Hindlimb muscle (tissue), 1 donor: ENCODE measurements around the gene GDF9. TPM values are rescaled to one million over a fixed set of nuclear protein-coding genes. Genes with fewer than 3 reads are reported as not detected.
A peak's percentile ranks its signal among the peaks of the same experiment; 100 is the strongest.

Source experiments
- DNase-seq: peaks from one replicate; pipeline ENCODE4 v3.0.0-alpha.2; 2013
- polyA plus RNA-seq: library from polyadenylated mRNA; unstranded; fragments of 120-200 nt; gene quantifications from one replicate; pipeline ENCODE4 v1.2.1, GENCODE V29; 2013; ENCODE audit not compliant: insufficient read length

Gene GDF9
- polyA plus RNA-seq: 0.83 TPM

- DNase-seq: peak; percentile 98
Observed at GRCh38 chr5:132866342-132867045, at the start of gene GDF9, which contains the start of gene UQCRQ. TSS of gene GDF9 (minus strand) at chr5:132866469. CDS start at chr5:132864533, 1,936 bp downstream. TSS of gene UQCRQ (plus strand) at chr5:132866642. CDS start at chr5:132866882, 240 bp downstream.

GRCh38 chr5:132915681-132916080 is 49.4 kb upstream of the GDF9 start:
- no peak for DNase-seq

DNA sequence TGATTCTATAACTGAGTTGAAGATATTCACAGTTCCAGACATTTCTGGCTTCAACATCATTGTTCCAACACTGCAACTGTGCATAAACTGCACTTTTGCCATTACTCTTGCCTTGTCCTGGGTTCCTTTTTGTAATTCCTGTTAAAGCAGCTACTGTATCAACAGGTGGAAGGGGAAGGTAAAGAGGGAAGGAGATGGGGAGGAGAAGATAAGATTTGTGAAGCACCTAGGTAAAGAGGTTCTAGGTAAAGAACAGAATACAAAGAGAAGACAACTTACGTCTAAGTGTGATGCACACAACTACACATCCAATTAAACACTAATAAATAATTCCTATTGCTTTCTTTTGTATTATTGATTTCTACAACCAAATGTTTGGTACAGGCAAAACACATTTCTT is 43.4 kb upstream of the GDF9 start:
- DNase-seq: no peak

- no peak for DNase-seq
Observed at GRCh38 chr5:132907161-132907560, 40.9 kb upstream of the GDF9 start.

GRCh38 chr5:132905938-132906337 is 39.7 kb upstream of the GDF9 start:
- no peak for DNase-seq

DNA sequence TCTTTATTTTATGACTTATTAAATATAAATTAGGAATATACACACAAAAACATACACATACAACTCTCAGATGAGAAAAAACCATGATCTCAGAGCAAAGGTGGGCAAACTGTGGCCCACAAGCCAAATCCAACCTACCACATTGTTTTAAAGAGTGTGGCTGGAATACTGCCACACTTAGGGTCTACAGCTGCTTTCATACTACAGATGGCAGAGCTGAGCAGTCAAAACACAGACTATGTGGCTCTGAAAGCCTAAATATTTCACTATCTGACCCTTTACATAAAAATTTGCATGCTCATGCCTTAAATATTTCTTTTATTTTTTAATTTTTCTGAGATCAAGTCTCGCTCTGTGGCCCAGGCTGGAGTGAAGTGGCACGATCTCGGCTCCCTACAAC is 35.5 kb upstream of the GDF9 start:
- no peak for DNase-seq

GRCh38 chr5:132901036-132901435 is 34.8 kb upstream of the GDF9 start:
- DNase-seq: no peak

DNA sequence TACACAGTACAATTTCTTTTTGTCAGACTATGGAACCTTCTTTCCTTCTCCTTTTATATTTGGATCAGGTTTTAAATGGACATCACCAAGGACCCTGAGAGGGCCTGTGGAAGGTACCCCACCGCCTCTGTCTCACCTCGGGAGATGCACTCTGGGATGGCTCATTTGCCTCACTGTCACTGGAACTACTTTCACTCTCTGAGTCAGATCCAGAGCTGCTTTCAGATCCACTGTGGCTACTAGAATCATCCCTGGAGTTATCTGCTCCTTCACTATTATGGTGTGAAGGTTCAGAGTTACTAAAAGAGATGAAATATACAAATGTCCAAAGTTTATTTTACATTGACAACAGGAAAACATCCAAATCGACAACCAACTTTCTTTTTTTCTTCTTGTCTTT is 31.8 kb upstream of the GDF9 start:
- DNase-seq: no peak

GRCh38 chr5:132896685-132897084 is 30.4 kb upstream of the GDF9 start:
- DNase-seq: no peak

GRCh38 chr5:132895719-132896305 is 29.5 kb upstream of the GDF9 start:
- no peak for DNase-seq

- no peak for DNase-seq
Observed at GRCh38 chr5:132890817-132891216, 24.5 kb upstream of the GDF9 start.

DNA sequence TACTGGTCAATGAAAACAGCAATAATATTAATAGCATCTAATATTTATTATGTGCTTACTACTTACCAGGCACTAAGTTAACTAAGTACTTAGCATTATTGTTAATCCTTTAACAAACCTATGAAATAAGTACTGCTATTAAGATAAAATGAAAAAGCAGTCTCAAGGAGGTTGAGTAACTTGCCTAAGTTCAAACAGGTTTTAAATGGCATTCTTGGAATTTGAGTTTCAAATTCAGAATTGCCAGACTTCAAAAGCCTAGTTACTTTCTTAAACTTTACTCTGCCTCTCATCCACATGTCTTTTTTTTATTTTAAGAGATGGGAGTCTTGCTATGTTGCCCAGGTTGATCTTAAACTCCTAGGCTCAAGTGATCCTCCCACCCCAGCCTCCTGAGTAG is 23.2 kb upstream of the GDF9 start:
- no peak for DNase-seq

DNA sequence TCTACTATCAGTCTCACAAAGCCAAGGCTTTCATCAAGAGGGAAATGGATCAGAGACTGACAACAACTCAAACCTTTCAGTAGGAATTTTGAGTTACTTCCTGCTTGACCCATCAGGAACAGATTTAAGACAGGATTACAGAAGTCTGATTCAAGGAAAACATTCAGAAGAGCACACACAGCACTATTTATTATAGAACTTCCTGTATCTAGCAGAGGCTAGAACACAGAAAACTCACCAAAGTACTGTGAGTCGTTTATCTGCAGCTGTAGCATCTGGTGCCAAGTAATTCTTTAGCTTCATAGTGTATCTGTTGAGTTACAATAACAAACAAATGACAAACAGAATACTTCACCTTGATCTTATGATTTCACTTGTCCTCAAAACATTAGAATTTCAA is 21.0 kb upstream of the GDF9 start:
- no peak for DNase-seq

- no peak for DNase-seq
Observed at GRCh38 chr5:132886064-132886823, 20.0 kb upstream of the GDF9 start.

DNA sequence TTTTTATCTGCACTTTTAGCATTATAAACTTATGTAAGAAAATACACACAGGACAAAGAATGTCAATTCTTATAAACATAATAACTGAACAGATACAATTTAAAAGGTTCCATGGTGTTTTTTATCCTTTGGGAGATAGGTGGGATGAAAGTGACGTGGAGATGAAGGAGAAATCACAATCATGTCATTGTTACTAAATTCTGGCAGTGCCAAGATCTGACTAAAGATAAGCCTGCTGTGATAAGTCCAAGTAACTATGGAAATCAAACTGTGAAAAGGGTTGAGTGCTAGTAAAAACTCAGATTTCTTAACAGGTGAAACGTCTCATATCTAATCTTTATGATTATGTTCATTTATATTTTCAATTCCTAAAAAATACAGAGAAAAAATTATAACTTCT is 18.3 kb upstream of the GDF9 start:
- DNase-seq: no peak

GRCh38 chr5:132883261-132883834 is 17.1 kb upstream of the GDF9 start:
- DNase-seq: peak; percentile 26

DNA sequence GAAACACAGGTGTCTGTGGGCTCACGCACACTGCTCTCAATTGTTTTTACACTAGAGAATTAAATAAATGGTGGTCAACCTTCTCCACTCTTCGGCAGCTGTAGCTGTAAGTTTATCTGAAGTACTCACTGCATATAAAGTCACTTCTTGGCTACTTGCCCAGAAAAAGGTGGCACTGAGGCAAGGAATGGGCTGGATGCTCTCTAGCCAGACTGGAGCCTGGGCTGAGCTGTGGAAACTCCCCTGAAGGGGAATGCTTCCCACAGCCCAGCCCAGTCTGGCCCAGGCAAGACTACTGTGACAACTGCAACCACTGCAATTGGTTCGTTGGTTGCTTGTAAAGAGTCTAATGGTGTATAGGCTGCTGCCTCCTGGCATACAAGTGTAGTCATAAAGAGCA is 11.7 kb upstream of the GDF9 start:
- no peak for DNase-seq

DNA sequence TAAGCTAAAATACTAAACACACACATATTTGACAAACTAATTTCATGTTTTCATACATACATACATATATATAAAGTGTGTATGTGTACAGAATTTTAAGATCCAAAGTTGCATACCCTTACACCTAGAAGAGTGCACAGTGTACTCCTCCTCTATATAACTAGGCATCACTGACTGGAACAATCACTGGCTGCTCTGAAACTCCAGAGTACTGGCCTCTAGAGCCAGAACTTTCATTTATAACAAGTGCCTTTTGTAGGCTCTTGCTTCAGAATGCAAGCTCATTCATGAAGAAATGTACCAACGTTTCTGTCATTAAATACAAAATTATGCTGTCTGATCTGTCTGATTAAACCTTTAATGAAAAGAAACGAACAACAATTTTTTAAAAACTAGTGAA is 11.2 kb upstream of the GDF9 start:
- DNase-seq: no peak

DNA sequence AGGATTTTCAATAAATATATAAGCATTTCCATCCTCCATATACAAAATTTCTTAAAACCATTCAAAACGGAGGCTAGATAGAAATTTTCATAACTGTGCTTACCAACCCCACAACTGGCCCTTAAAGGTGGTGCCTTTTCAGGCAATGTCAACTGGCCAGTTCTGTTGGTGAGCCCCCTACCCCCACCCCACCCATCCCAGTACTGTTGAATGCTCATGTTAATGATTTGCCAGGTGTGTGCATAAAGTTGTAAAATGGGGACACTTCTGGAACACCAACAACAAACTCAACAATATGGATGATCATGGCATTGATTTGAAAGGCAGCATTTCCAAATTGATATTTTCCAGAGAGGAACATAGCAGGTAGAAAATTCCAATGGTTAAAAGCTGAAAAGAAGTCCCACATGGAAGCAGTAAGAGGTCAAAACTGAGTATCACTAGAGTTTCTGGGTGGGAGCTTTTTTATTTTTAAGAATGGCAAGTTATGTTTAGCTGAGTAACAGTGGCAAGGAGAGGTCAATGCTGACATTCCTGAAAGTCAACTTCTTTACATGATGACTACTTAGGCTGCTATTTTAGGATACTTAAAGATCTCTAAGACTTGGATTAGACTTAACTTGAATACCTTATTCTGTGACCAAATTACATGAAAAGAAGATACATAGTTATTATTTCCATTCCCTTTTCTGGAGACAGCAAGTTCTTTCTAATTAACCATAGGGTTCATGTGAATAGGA is 9.9 kb upstream of the GDF9 start:
- no peak for DNase-seq

DNA sequence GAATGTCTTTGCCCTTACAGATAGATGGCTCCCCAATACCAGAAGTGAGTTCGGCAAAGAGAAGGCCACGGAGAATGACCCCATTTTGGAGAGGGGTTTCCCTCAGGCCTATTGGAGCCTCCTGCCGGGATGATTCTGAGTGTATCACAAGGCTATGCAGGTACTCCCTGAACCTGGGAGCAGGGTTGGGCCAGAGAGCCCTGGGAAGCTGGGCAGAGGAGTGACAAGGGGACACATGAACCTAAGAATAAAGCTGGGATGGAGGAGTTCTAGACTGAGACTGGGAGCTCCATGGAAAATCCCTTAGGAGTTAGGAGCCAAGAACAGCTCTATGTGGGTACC is 7.6 kb upstream of the GDF9 start:
- DNase-seq: no peak

DNA sequence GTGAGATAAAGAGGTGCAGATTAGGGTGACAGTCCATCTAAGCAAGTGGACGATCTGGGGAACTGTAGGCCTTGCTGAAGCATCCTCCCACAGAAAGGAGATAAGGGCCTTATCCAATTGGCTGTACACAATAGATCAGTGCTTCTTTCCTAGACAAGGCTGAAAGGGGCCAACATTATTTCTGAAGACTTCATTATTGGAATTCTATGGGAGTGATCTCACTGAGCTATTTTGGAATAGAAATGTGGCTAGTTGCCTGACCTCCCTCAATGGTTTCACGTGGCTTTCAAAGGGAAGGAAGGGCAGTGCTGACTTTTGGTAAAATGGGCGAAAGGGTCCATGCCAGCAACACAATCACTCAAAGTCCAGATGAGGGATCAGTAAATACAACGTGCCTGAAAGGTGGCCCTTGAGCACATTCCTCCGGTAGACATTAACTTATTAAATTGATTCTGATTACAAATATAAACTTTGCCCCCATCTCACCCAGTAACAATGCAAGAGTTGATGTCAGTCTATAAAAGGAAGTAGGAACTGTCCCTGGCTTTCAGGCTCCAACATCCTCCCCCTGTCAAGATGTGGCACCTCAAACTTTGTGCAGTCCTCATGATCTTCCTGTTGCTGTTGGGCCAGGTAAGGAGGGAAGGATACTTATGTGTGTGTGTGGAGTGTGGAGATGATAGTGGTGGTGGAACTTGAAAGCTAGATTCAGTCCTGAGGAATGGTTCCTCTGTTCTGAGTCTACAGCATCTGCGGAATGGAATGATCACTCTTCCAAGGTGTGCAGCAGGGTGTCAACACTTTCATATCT is 7.1 kb upstream of the GDF9 start, which contains the start of gene LEAP2:
LEAP2 (plus strand) TSS at position 550 of the 811 bp plus-strand sequence; CDS start at position 577, 27 bp downstream.
- no peak for DNase-seq

DNA sequence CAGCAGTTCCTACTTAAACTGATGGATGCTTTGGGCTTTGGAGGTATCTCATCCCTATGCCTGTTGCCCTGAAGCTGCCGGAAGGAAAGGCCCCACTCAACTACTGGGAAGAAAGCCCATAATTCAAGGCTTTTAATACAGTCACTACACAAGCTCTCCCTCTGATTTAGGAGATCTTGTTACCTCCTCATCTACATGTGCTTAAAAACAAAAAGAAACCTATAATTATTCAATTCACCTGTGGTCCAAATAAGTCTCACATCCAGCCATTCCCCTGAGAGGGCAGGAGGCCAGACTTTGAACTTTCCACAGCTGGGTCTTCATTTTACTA is 6.5 kb upstream of the GDF9 start:
- no peak for DNase-seq
